Progenitor cell of endocrine pancreas (in vitro differentiated cells): ENCODE data around the gene RANBP3. TPM values are rescaled to one million over a fixed set of nuclear protein-coding genes. Genes with fewer than 3 reads are reported as not detected.

Source experiments
- DNase-seq: peaks from one replicate; pipeline ENCODE4 v3.0.0; 2021; ENCODE audit warnings: low spot score; ENCODE audit not compliant: unreplicated experiment
- H3K27ac Mint-ChIP-seq: 2 replicates; pipeline ENCODE4 v1.8.0; 2021; ENCODE audit warnings: mild to moderate bottlenecking, moderate library complexity, mixed read lengths
- H3K27me3 Mint-ChIP-seq: 2 replicates; pipeline ENCODE4 v1.8.0; 2021; ENCODE audit warnings: mixed read lengths
- H3K36me3 Mint-ChIP-seq: 2 replicates; pipeline ENCODE4 v1.8.0; 2022; ENCODE audit warnings: mixed read lengths; ENCODE audit not compliant: insufficient read depth
- H3K4me1 Mint-ChIP-seq: 2 replicates; pipeline ENCODE4 v1.8.0; 2021; ENCODE audit warnings: low read depth, mixed read lengths
- H3K4me3 Mint-ChIP-seq: 2 replicates; pipeline ENCODE4 v1.8.0; 2021; ENCODE audit warnings: low read depth, mild to moderate bottlenecking, moderate library complexity, mixed read lengths
- H3K9me3 Mint-ChIP-seq: 2 replicates; pipeline ENCODE4 v1.8.0; 2021; ENCODE audit warnings: low read depth, mixed read lengths
- total RNA-seq: library from RNA; stranded (reverse); gene quantifications from 2 replicates; pipeline ENCODE4 v1.2.1, GENCODE V29; 2021
- TF ChIP-seq, protein P1 (sequence below): fragments of 200-600 bp; sonication (generic); IDR thresholded peaks from one replicate; pipeline ENCODE4 v1.5.0; 2021; ENCODE audit warnings: antibody characterized with exemption, mild to moderate bottlenecking; ENCODE audit not compliant: unreplicated experiment

RANBP3 gene
- total RNA-seq, 1 donor from 2014 or later, result 106 TPM

DNA sequence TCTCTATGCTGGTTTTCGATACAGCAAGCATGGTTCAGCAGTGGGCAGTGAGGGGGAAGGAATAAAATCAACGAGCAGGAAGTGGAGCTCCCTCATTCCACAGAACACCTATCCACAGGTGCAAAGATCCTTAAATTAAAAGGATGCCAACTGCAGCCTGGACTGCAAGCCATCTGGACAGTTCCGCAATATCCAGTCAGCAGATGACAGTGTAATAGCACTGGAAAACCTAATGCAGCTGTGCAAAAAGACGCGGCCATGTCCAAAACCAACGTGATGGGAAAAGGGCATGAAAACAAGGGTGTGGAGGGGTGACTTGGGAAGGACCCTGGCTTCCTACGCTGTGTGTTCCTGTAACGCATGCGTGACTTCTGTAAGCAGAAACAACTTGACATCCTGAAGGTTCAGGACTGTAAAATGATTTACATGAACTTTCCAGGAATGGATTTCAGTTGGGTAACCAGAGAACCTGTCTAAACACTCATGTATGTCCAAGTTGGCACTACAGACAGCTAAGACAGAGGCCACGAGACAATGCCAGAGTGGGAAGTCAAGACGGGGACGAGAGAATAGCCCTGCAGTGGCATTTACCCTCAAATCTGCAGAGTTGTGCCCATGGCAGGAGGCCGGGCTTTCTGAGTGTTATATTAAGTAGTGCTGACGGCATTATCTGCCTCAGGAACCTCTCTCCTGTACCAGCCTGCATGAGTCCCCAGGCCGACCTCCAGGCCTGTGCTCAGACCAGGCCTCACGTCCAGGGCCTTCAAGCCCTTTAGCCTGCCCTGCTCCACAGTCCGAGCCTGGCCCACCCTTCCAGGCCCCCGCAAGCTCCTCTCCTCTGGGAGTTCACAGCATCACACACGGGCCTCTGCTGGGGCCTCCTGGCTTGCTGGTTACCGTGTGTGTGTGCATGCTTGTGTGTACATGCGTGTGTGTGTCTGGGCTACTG is 37.4 kb downstream of the RANBP3 start:
- H3K9me3 Mint-ChIP-seq, result no peaks in the 10 kb centered on the region
- TF ChIP-seq, protein P1, sequence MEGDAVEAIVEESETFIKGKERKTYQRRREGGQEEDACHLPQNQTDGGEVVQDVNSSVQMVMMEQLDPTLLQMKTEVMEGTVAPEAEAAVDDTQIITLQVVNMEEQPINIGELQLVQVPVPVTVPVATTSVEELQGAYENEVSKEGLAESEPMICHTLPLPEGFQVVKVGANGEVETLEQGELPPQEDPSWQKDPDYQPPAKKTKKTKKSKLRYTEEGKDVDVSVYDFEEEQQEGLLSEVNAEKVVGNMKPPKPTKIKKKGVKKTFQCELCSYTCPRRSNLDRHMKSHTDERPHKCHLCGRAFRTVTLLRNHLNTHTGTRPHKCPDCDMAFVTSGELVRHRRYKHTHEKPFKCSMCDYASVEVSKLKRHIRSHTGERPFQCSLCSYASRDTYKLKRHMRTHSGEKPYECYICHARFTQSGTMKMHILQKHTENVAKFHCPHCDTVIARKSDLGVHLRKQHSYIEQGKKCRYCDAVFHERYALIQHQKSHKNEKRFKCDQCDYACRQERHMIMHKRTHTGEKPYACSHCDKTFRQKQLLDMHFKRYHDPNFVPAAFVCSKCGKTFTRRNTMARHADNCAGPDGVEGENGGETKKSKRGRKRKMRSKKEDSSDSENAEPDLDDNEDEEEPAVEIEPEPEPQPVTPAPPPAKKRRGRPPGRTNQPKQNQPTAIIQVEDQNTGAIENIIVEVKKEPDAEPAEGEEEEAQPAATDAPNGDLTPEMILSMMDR, result no peak

DNA sequence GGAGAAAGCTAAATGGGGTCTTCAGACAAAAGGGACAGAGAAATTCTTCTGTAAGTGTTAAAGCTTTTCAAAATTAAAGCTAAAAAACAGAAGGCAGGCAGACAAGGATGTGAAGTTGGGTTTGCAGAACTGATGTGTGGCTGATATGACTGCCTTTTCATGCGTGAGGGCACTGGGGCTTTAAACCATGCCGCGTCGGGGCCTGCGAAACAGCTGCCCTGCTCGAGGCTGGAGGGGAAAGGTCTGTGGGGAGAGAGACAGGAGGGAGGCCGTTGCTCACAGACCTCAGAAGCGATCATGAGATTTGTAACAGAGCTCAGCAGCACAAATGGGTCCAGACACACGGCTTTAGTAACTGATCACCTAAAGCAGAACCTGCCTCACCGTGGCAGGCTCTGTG is 40.4 kb downstream of the RANBP3 start:
- Mint-ChIP-seq H3K9me3 (no peaks in the 10 kb centered on the region), H3K27me3 (no peaks in the 10 kb centered on the region), H3K4me3 (no peak overlapping the region), H3K36me3 (peaks cover 11% of the 10 kb centered on the region), H3K27ac (peak overlapping the region; percentile 54), H3K4me1 (peaks cover 11% of the 10 kb centered on the region)
- DNase-seq, result no peak
- TF ChIP-seq, protein P1, result no peak

More for the DNA sequence above, 37.4 kb downstream of the RANBP3 start:
- peaks cover 11% of the 10 kb centered on the region for H3K4me1 Mint-ChIP-seq
- no peak overlapping the region for H3K4me3 Mint-ChIP-seq
- no peak for DNase-seq
- no peak overlapping the region for H3K27ac Mint-ChIP-seq
- H3K27me3 Mint-ChIP-seq, result no peaks in the 10 kb centered on the region
- peaks cover 9% of the 10 kb centered on the region for H3K36me3 Mint-ChIP-seq

DNA sequence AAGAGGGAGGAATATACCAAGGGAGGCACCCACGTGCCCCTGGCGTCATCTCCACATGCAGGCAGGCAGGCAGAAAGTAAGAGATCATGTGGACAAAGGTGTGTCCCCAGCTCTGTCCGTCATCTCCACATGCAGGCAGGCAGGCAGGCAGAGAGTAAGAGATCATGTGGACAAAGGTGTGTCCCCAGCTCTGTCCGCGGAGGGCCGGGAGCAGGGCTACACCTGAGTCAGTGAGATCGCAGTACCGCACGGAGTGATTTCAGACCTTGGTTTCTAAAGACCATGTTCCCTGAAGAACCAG is 41.7 kb downstream of the RANBP3 start:
- H3K36me3 Mint-ChIP-seq, result peaks cover 11% of the 10 kb centered on the region
- no peaks in the 10 kb centered on the region for H3K9me3 Mint-ChIP-seq
- H3K27me3 Mint-ChIP-seq, result no peaks in the 10 kb centered on the region
- H3K27ac Mint-ChIP-seq, result peak overlapping the region; percentile 49
- TF ChIP-seq, protein P1, result no peak
- H3K4me1 Mint-ChIP-seq, result peaks cover 6% of the 10 kb centered on the region
- no peak overlapping the region for H3K4me3 Mint-ChIP-seq
- DNase-seq, result no peak

DNA sequence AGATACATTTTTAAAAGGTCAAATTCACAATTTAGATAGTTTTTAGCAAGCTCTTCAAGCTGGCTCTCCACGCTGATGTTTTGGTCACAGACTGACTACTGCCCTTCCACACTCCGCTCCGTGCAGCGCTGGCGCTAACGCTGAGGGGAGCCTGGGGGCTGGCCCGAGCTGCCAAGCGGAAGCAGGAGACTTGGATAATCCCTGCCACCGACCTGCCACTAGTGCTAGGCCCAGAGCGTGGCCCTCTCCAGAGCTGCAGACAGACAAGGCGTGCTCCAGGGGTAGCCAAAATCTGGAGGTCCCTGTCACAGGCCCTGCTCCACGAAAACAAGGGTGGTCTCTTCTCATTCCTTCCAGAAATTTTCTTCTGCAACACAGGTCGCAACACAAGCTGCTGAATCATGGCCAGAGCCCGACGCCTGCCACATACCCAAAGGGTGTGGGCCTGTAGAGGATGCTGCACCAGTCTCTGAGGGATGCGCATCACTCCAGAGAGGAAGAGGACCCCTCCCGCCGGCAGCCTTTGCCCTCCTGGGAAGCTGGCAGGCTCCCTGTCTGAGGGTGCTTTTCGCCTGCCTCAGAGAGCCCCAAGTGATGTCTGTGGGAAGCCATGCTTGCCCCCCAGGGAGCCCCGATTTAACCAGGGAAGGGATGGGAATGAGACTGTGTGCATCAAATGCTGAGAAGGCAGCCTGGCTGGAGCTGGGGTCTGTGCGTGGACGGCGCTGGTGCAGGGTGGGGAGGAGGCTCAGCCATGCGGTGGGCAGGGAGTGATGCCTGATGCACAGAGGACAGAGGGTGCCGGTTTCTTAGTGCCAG is 42.3 kb downstream of the RANBP3 start:
- Mint-ChIP-seq H3K4me1 (peaks cover 6% of the 10 kb centered on the region), H3K9me3 (no peaks in the 10 kb centered on the region), H3K36me3 (peaks cover 11% of the 10 kb centered on the region)

More for the DNA sequence above, 42.3 kb downstream of the RANBP3 start:
- TF ChIP-seq, protein P1, result no peak
- Mint-ChIP-seq H3K27ac (peak overlapping the region; percentile 49), H3K27me3 (no peaks in the 10 kb centered on the region), H3K4me3 (no peak overlapping the region)
- DNase-seq, result no peak
